ACC112 (cell line): Measurements from ENCODE around the gene SNX25.

Experiments used
- H2AFZ ChIP-seq: fragments of 200-600 bp; sonication (generic); one replicate; pipeline ENCODE4 v1.6.0; 2017; ENCODE audit warnings: antibody characterized with exemption, low read length; ENCODE audit not compliant: unreplicated experiment
- H3K27ac ChIP-seq: fragments of 200-600 bp; sonication (generic); 2 replicates; pipeline ENCODE4 v1.5.1; 2014; ENCODE audit warnings: low read depth, mild to moderate bottlenecking, antibody characterized with exemption, low read length, moderate library complexity
- H3K27me3 ChIP-seq: fragments of 200-600 bp; sonication (generic); 2 replicates; pipeline ENCODE4 v1.6.1; 2014; ENCODE audit warnings: mild to moderate bottlenecking, antibody characterized with exemption, low read length, moderate library complexity, mixed read lengths; ENCODE audit not compliant: insufficient read depth
- H3K36me3 ChIP-seq: fragments of 200-600 bp; sonication (generic); 2 replicates; pipeline ENCODE4 v1.6.1; 2016; ENCODE audit warnings: mild to moderate bottlenecking, antibody characterized with exemption, low read length, moderate library complexity, mixed read lengths; ENCODE audit not compliant: insufficient read depth
- H3K4me1 ChIP-seq: fragments of 200-600 bp; sonication (generic); one replicate; pipeline ENCODE4 v1.6.1; 2016; ENCODE audit warnings: low read length, mixed read lengths; ENCODE audit not compliant: insufficient read depth, unreplicated experiment, control insufficient read depth
- H3K4me3 ChIP-seq: fragments of 200-600 bp; sonication (generic); 2 replicates; pipeline ENCODE4 v1.5.1; 2014; ENCODE audit warnings: mild to moderate bottlenecking, low read depth, low read length
- H3K79me2 ChIP-seq: fragments of 200-600 bp; sonication (generic); one replicate; pipeline ENCODE4 v1.6.0; 2016; ENCODE audit warnings: low read length; ENCODE audit not compliant: control insufficient read depth, unreplicated experiment, insufficient read depth

Gene SNX25

GRCh38 chr4:185384930-185385331 lies 175.5 kb downstream of the SNX25 start:
- no peak overlapping the region for H2AFZ ChIP-seq
- peaks cover 4% of the 10 kb centered on the region for H3K4me1 ChIP-seq
- H3K79me2 ChIP-seq: no peaks in the 10 kb centered on the region
- peaks cover 4% of the 10 kb centered on the region; the same call in 1 of the 2 replicates for H3K36me3 ChIP-seq
- H3K4me3 ChIP-seq: no peak overlapping the region
- no peaks in the 10 kb centered on the region for H3K27me3 ChIP-seq
- no peak overlapping the region for H3K27ac ChIP-seq

- H3K27me3 ChIP-seq: no peaks in the 10 kb centered on the region
Observed at GRCh38 chr4:185387957-185388356, 178.6 kb downstream of the SNX25 start.

GRCh38 chr4:185390941-185391340 lies 181.5 kb downstream of the SNX25 start:
- H2AFZ ChIP-seq: no peak overlapping the region
- no peak overlapping the region for H3K4me3 ChIP-seq
- peaks cover 3% of the 10 kb centered on the region for H3K4me1 ChIP-seq
- H3K79me2 ChIP-seq: peaks cover 8% of the 10 kb centered on the region
- no peak overlapping the region for H3K27ac ChIP-seq
- no peaks in the 10 kb centered on the region for H3K27me3 ChIP-seq
- no peaks in the 10 kb centered on the region for H3K36me3 ChIP-seq

More at GRCh38 chr4:185387957-185388356, 178.6 kb downstream of the SNX25 start:
- Histone ChIP-seq H3K4me3 (no peak overlapping the region), H3K4me1 (peaks cover 8% of the 10 kb centered on the region), H3K79me2 (no peaks in the 10 kb centered on the region), H3K36me3 (no peaks in the 10 kb centered on the region), H3K27ac (no peak overlapping the region), H2AFZ (no peak overlapping the region)

- Histone ChIP-seq H3K27me3 (no peaks in the 10 kb centered on the region), H3K4me1 (peaks cover 5% of the 10 kb centered on the region), H3K4me3 (no peak overlapping the region), H3K79me2 (peaks cover 8% of the 10 kb centered on the region), H2AFZ (no peak overlapping the region), H3K27ac (no peak overlapping the region), H3K36me3 (no peaks in the 10 kb centered on the region)
Observed at GRCh38 chr4:185392156-185392555, 182.8 kb downstream of the SNX25 start.

GRCh38 chr4:185394568-185395237 lies 185.3 kb downstream of the SNX25 start:
- Histone ChIP-seq H3K36me3 (peaks cover 9% of the 10 kb centered on the region), H3K79me2 (peaks cover 8% of the 10 kb centered on the region), H3K27ac (peak overlapping the region; percentile 99), H3K4me1 (peaks cover 26% of the 10 kb centered on the region), H3K27me3 (no peaks in the 10 kb centered on the region), H2AFZ (peak overlapping the region; percentile 51), H3K4me3 (peak overlapping the region; percentile 97)

- peaks cover 16% of the 10 kb centered on the region for H3K36me3 ChIP-seq
- no peaks in the 10 kb centered on the region for H3K27me3 ChIP-seq
- peak within 1 kb of the TSS; percentile 99 for H3K27ac ChIP-seq
- H2AFZ ChIP-seq: peak within 1 kb of the TSS; percentile 84
- H3K79me2 ChIP-seq: peaks cover 8% of the 10 kb centered on the region
- peaks cover 30% of the 10 kb centered on the region for H3K4me1 ChIP-seq
- peak within 1 kb of the TSS; percentile 97 for H3K4me3 ChIP-seq
Observed at GRCh38 chr4:185395238-185395955, 186.0 kb downstream of the SNX25 start, which contains the start of gene LRP2BP. Gene LRP2BP (minus strand): TSS chr4:185395924. CDS start chr4:185378186, 17,738 bp downstream.

- Histone ChIP-seq H2AFZ (no peak overlapping the region), H3K27ac (peak overlapping the region; percentile 99), H3K4me3 (peak overlapping the region; percentile 97), H3K4me1 (peaks cover 31% of the 10 kb centered on the region), H3K36me3 (peaks cover 18% of the 10 kb centered on the region), H3K79me2 (peaks cover 8% of the 10 kb centered on the region), H3K27me3 (no peaks in the 10 kb centered on the region)
Observed at GRCh38 chr4:185395956-185396723, 186.7 kb downstream of the SNX25 start.

GRCh38 chr4:185396724-185397385 lies 187.5 kb downstream of the SNX25 start, which contains the start of gene ANKRD37:
Gene ANKRD37 (plus strand): TSS chr4:185396841. CDS start chr4:185396924, 83 bp downstream.
- Histone ChIP-seq H3K27me3 (no peaks in the 10 kb centered on the region), H3K4me3 (peak within 1 kb of the TSS; percentile 97), H3K36me3 (peaks cover 18% of the 10 kb centered on the region), H3K27ac (peak within 1 kb of the TSS; percentile 99), H3K79me2 (peaks cover 8% of the 10 kb centered on the region), H2AFZ (peak within 1 kb of the TSS; percentile 84), H3K4me1 (peaks cover 31% of the 10 kb centered on the region)

- Histone ChIP-seq H3K4me3 (peak overlapping the region; percentile 55), H3K27me3 (no peaks in the 10 kb centered on the region), H2AFZ (no peak overlapping the region), H3K79me2 (peaks cover 8% of the 10 kb centered on the region), H3K36me3 (peaks cover 18% of the 10 kb centered on the region), H3K4me1 (peaks cover 28% of the 10 kb centered on the region), H3K27ac (peak overlapping the region; percentile 38; the same call in 1 of the 2 replicates)
Observed at GRCh38 chr4:185398618-185399017, 189.2 kb downstream of the SNX25 start.

- H3K4me3 ChIP-seq: peak overlapping the region; percentile 55; the same call in 1 of the 2 replicates
- no peaks in the 10 kb centered on the region for H3K27me3 ChIP-seq
- H3K36me3 ChIP-seq: peaks cover 18% of the 10 kb centered on the region
- H3K4me1 ChIP-seq: peaks cover 28% of the 10 kb centered on the region
- peaks cover 7% of the 10 kb centered on the region for H3K79me2 ChIP-seq
- no peak overlapping the region for H3K27ac ChIP-seq
- no peak overlapping the region for H2AFZ ChIP-seq
Observed at GRCh38 chr4:185399466-185399865, 190.1 kb downstream of the SNX25 start.
